ENCODE data around the gene KIF26B. TPM values are rescaled to one million over a fixed set of nuclear protein-coding genes. Genes with fewer than 3 reads are reported as not detected.

KIF26B gene
- polyA plus RNA-seq, 3 donors = 29.8 to 33.7 (median 30.3) TPM

- DNase-seq (ENCODE audit: low read depth in 3 of 3, low spot score in 2 of 3) = no peak
These were observed 14.1 kb downstream of the KIF26B start for GRCh38 chr1:245168906-245169305.

- DNase-seq (ENCODE audit: low read depth in 3 of 3, low spot score in 2 of 3) = no peak
These were observed 14.6 kb downstream of the KIF26B start for GRCh38 chr1:245169376-245169775.

DNA sequence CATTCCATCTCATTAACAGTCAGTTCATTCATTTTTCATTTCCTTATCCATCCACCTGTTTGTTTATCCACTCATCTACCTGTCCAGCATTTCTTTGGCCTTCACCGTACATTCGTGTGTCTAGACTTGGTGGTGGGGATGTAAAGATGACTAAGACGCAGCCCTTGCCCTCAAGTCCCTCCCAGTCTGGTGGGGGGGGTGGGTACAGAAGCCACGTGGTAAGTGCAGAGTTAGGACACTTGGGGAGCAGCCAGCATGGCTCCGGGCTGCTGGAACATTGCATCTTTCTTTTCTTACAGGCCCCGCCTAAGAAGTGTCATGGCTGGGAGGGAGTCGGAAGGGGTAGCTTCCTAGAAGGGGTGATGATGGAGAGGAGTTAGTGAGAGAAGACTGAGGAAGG, 17.2 kb downstream of the KIF26B start:
- DNase-seq (ENCODE audit: low read depth in 3 of 3, low spot score in 2 of 3) = no peak

GRCh38 chr1:245172829-245173228, 18.0 kb downstream of the KIF26B start:
- no peak for DNase-seq (ENCODE audit: low read depth in 3 of 3, low spot score in 2 of 3)

GRCh38 chr1:245173446-245174211, 18.8 kb downstream of the KIF26B start:
- DNase-seq (ENCODE audit: low read depth in 3 of 3, low spot score in 2 of 3) = no peak

DNA sequence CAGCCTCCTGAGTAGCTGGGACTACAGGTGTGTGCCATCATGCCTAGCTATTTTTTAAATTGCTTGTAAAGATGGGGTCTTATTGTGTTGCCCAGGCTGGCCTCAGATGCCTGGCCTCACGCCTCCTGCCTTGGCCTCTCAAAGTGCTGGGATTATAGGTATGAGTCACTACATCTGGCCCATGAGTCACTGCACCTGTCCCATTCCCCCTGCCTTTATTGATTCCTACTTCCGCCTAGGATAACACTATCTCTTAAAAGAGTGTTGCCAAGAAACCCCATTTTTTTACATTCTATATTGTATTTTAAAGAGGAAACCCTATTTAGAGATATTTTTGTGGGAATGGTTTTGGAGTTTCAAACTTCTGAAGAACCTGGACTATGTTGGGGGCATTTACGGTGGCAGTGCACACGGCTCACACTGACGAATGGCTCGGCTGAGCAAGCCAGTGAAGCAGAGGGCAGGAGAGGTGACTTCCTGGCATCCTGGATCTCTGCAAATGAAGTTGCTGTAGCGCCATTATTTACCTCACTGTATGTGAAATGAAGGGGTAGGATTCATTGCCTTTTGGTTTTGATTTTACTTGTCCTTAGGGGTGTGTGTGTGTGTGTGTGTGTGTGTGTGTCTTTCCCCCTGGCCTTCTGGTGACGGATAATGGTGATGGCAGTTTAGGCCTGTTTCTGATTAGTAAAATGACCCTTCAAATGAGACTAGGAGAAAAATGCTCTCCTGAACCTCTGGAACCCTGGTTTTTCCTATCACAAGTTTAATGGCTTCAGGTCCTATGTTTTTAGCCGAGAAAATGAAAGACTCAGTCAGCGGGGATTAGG, 22.5 kb downstream of the KIF26B start:
- DNase-seq (ENCODE audit: low read depth in 3 of 3, low spot score in 2 of 3) = no peak

DNA sequence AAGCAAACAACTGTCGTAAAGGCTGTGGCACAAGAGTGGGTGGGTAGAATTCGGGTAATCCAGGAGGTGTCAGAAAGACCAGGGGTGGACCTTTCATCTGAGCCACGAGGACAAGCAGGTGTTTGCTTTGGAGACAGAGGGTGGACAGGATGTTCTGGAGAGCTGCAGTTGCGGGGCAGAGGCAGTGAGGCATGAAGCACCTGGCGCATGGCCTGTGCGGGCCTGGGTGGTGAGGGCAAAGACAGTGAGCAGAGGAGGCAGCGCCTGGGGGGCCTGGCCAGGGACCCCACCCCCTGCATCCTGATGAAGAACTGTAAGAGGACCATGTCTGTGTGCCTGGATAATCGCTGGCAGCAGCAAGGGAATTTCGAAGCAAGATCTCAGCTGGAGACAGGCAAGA, 24.9 kb downstream of the KIF26B start:
- no peak for DNase-seq (ENCODE audit: low read depth in 3 of 3, low spot score in 2 of 3)

DNA sequence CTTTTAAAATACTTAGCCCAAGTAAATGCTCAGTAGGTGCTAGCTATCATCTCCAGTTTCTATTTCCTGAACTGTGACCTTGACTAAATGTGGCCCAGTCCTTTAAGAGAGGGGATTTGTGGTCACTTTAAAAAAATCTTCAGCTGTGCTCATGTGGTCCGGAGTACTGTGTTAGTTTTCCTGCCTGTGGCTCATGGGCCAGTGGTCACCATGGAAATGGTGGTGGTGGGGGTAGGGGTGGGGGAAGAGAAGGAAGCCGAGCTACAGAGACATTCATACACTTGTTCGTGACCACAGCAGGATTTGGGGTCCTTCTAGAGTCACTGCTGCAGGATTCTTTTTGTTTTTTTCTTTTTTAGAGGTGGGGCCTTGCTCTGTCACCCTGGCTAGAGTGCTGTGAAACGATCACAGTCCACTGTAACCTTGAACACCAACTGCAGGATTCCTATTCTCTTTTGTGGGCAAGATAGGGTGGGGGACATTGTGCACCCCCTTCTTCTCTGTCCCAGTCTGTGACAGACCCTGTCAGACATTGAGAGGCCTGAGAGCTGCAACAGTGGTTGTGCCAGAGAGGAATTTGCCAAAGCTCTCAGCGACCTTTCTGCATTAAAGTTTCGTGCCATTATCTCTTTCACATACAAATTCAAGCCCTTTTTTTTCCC, 25.8 kb downstream of the KIF26B start:
- DNase-seq (ENCODE audit: low read depth in 3 of 3, low spot score in 2 of 3) = no peak

- no peak for DNase-seq (ENCODE audit: low read depth in 3 of 3, low spot score in 2 of 3)
These were observed 26.4 kb downstream of the KIF26B start for GRCh38 chr1:245181158-245181517.

GRCh38 chr1:245182028-245182427, 27.2 kb downstream of the KIF26B start:
- no peak for DNase-seq (ENCODE audit: low read depth in 3 of 3, low spot score in 2 of 3)

- DNase-seq (ENCODE audit: low read depth in 3 of 3, low spot score in 2 of 3) = no peak
These were observed 28.6 kb downstream of the KIF26B start for GRCh38 chr1:245183429-245183828.

DNA sequence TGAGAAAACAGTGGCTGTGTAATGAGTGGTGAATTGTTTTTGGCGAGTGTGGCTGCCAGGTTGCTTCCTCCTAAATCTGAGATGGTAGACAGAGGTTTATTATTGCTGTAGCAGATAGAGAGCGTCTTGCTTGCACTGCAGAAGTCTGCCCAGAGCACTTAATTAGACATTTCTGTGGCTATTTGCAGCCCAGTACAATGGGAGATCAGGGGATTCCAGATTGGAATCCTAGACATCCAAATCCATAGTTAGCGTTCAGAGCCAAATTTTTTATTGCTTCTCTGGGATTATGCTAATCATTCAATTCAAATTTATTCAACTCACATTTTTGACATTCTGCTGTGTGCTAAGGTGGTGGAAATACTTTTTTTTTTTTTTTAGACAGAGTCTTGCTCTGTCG, 30.0 kb downstream of the KIF26B start:
- no peak for DNase-seq (ENCODE audit: low read depth in 3 of 3, low spot score in 2 of 3)

- no peak for DNase-seq (ENCODE audit: low read depth in 3 of 3, low spot score in 2 of 3)
These were observed 33.6 kb downstream of the KIF26B start for GRCh38 chr1:245188403-245188802.

- DNase-seq (ENCODE audit: low read depth in 3 of 3, low spot score in 2 of 3) = no peak
These were observed 40.6 kb downstream of the KIF26B start for GRCh38 chr1:245195398-245195797.

DNA sequence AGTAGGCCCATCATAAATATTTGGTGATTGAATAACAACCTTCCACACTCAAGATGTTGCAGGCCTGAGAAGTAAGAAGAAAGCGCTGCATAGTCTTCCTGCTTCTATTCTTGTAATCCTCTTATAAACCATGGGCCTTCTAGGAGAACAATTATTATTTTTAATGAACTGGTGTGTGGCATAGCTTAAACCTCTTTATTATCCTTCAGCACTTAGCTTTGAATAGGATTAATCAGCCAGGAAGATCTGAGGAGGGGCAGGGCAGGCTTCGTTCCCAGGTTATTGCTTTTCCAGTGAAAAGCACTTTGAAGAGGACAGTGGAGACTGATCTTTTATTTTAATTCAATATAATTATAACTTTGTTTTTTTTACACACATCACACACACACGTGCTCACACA, 42.3 kb downstream of the KIF26B start:
- no peak for DNase-seq (ENCODE audit: low read depth in 3 of 3, low spot score in 2 of 3)

DNA sequence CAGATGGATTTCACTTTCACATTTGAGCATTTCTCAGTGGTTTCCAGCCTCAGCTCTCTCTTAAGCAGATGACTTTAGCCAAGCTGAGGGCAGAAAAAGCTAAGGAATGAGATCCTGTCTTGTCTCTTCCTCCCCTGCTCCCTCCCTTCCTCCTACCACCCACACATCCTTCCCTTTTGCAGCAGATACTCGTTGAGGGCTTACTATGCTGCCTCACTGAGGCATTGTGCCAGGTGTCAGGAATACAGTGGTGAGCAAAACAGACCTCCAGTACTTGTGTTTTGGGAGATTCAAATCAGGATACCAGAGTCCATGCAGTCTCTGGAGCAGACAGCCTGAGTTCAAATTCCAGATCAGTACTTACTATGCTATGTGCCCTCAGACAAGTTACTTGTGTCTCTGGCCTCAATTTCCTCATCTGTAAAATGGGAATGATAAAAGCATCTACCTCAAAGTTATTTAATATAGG, 43.2 kb downstream of the KIF26B start:
- no peak for DNase-seq (ENCODE audit: low read depth in 3 of 3, low spot score in 2 of 3)

GRCh38 chr1:245198748-245199516, 44.1 kb downstream of the KIF26B start:
- no peak for DNase-seq (ENCODE audit: low read depth in 3 of 3, low spot score in 2 of 3)

GRCh38 chr1:245200146-245200545, 45.4 kb downstream of the KIF26B start:
- no peak for DNase-seq (ENCODE audit: low read depth in 3 of 3, low spot score in 2 of 3)

GRCh38 chr1:245201201-245201600, 46.4 kb downstream of the KIF26B start:
- no peak for DNase-seq (ENCODE audit: low read depth in 3 of 3, low spot score in 2 of 3)

DNA sequence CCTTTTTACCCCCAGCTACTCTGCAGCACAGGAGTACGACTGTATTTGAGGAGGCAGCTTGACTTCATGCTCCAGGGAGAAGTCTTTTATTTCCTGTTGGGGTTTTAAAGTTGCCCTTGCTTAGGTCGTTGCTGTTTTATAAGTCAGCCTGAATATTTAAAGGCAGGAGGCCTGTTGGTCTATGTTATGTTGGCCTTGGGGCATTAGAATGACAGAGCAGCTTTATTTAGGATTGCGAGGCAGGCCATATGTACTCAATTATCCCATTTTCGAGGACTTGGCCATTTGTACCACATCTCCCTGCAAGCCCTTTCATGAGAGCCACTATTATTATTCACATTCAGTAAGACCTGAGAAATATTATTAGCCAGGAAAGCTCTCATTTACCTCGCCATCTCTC, 47.0 kb downstream of the KIF26B start:
- no peak for DNase-seq (ENCODE audit: low read depth in 3 of 3, low spot score in 2 of 3)

DNA sequence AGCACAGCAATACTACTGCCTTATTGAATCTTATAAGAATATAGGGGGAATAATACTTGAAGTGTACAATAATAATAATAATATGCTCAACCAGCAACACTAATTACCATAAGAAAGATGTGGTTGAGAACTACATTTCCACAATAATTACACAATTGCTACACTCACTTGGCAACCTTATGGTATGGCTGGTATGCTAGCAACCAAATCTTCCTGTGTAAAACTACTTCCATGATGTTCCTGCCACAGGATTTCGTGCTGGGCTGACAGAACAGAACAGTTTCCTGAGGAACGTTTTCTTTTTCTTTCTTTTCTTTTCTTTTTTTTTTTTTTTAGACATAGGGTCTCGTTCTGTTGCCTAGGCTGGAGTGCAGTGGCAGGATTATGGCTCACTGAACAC, 50.6 kb downstream of the KIF26B start:
- no peak for DNase-seq (ENCODE audit: low read depth in 3 of 3, low spot score in 2 of 3)
